NB4 (cell line): ENCODE data around the gene KIAA0040.

Experiments
- POLR2A ChIP-seq: IDR thresholded peaks from 2 replicates; pipeline ENCODE4 v1.6.1; 2011; ENCODE audit warnings: mild to moderate bottlenecking; ENCODE audit not compliant: insufficient read length; ENCODE audit errors: extremely low read depth
- TF ChIP-seq, protein P1 (sequence below): IDR thresholded peaks from one replicate; pipeline ENCODE4 v1.5.1; 2012; ENCODE audit warnings: low read depth, low read length

GRCh38 chr1:175222296-175222938 is 29.8 kb upstream of the KIAA0040 start:
- TF ChIP-seq, protein P1, sequence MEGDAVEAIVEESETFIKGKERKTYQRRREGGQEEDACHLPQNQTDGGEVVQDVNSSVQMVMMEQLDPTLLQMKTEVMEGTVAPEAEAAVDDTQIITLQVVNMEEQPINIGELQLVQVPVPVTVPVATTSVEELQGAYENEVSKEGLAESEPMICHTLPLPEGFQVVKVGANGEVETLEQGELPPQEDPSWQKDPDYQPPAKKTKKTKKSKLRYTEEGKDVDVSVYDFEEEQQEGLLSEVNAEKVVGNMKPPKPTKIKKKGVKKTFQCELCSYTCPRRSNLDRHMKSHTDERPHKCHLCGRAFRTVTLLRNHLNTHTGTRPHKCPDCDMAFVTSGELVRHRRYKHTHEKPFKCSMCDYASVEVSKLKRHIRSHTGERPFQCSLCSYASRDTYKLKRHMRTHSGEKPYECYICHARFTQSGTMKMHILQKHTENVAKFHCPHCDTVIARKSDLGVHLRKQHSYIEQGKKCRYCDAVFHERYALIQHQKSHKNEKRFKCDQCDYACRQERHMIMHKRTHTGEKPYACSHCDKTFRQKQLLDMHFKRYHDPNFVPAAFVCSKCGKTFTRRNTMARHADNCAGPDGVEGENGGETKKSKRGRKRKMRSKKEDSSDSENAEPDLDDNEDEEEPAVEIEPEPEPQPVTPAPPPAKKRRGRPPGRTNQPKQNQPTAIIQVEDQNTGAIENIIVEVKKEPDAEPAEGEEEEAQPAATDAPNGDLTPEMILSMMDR: no peak
- TF ChIP-seq POLR2A: no peak
